Esophagus muscularis mucosa (tissue), 4 donors: ENCODE data around the gene ZNF598. TPM values are rescaled to one million over a fixed set of nuclear protein-coding genes. Genes with fewer than 3 reads are reported as not detected.

ENCODE experiments used
- DNase-seq: peaks from one replicate; pipeline ENCODE4 v3.0.0-alpha.2; 2017; ENCODE audit errors: extremely low spot score
- H3K27ac ChIP-seq, 4 donors: fragments of 200-600 bp; sonication (generic); replicated peaks in 1 of 4; 1 replicate in 3 of 4; 2 replicates in 1 of 4; pipeline ENCODE4 v1.5.1; 2016 to 2019; ENCODE audit warnings: mild to moderate bottlenecking in 1 of 4
- H3K27me3 ChIP-seq, 4 donors: fragments of 200-600 bp; sonication (generic); one replicate each; pipeline versions ENCODE4 v1.5.1 to v1.6.0; 2016 to 2019
- H3K36me3 ChIP-seq, 4 donors: fragments of 200-600 bp; sonication (generic); one replicate each; pipeline ENCODE4 v1.5.1; 2016 to 2019
- H3K4me1 ChIP-seq, 4 donors: fragments of 200-600 bp; sonication (generic); one replicate each; pipeline ENCODE4 v1.5.1; 2016 to 2019
- H3K4me3 ChIP-seq, 4 donors: fragments of 200-600 bp; sonication (generic); 1 replicate in 2 of 4; 2 replicates in 2 of 4; pipeline ENCODE4 v1.5.1; 2016 to 2019; ENCODE audit warnings: mild to moderate bottlenecking in 4 of 4, moderate library complexity in 1 of 4
- H3K9me3 ChIP-seq, 4 donors: fragments of 200-600 bp; sonication (generic); 1 replicate in 3 of 4; 2 replicates in 1 of 4; pipeline ENCODE4 v1.5.1; 2016 to 2019
- EP300 ChIP-seq: sonication (generic); formaldehyde crosslinking; IDR thresholded peaks from one replicate; pipeline ENCODE4 v1.6.1; 2017; ENCODE audit warnings: antibody characterized with exemption
- POLR2A ChIP-seq: fragments of 450-650 bp; IDR thresholded peaks from one replicate; pipeline ENCODE4 v1.6.1; 2017; ENCODE audit warnings: antibody characterized with exemption, moderate library complexity, mild to moderate bottlenecking, low read depth
- POLR2AphosphoS5 ChIP-seq, 2 donors: sonication (generic); formaldehyde crosslinking; IDR thresholded peaks; one replicate each; pipeline ENCODE4 v1.6.1; 2017; ENCODE audit warnings: antibody characterized with exemption in 2 of 2
- WGBS: methylation state at CpG from one replicate; pipeline ENCODE4 v1.1.5; 2018; 5-methylcytosine and 5-hydroxymethylcytosine counted together
- intact Hi-C: fragments of 100-400 bp; cut with DNase I; formaldehyde crosslinking; loops from one replicate; pipeline ENCODE4 v1.15.1; 2023
- total RNA-seq, 4 donors: library from RNA; depleted of rRNA; stranded (reverse); fragments of >200 nt; gene quantifications; one replicate each; pipeline versions ENCODE4 v1.1.0 to v1.2.1, GENCODE V29; 2016
- TF ChIP-seq, protein P1 (sequence below), 3 experiments: fragments of 200-600 bp in 2 of 3; fragments of 450-650 bp in 1 of 3; sonication (generic) in 2 of 3; IDR thresholded peaks; one replicate each; pipeline ENCODE4 v1.5.1; 2017 to 2019; ENCODE audit warnings: antibody characterized with exemption in 3 of 3, mild to moderate bottlenecking in 2 of 3, moderate library complexity in 1 of 3

The ZNF598 gene
- total RNA-seq, 4 donors from 2014 or later = 23.3 to 46.5 (median 34.9) TPM

DNA sequence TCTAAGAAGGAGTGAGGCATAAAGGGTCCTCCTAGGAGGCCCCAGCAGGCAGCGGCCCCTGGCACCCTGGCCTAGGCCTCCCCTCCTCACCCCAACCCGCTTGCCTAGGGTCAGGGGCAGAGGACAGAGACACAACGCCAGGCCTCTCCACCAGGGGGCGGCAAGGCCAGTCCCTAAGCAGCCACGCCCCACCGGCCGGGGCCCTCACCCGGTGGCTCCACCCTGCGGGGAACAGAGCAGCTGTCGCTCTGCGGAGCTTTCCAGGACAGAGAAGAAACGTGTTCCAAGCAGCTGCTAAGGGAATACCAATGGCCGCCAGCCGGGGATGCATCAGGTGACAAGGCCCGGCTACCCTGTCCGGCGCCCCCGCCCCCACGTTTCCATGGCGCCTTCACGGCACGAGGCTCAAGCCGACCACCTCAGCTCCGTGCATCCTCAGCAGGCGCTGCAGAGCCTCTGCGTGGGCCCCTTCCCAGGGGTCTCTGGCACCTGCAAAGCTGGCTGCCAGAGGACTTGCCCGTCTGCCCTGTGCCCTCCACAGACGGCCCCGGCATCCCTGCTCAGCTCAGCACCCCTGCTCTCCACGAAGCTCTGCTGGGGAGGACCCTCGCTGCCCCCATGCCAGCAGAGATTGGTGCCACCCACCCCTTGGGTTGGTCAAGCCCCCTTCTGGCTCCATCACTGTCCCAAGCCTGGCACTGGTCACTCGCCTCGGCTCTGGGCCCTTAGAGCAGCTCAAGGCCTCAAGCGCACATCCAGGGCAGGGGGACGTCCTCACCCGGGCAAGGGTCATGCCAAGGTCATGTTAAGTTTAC is 5.6 kb downstream of the ZNF598 start:
- intact Hi-C loops = no loop called here
- DNase-seq = peak; percentile 94
- peaks cover 44 to 53% (median 51%) of the 10 kb centered on the region in 4 donors for H3K36me3 ChIP-seq
- peak overlapping the region in 3 of 4 donors; percentile 5 to 23 (median 21) for H3K4me3 ChIP-seq
- peaks cover 54 to 59% (median 58%) of the 10 kb centered on the region in 4 donors for H3K4me1 ChIP-seq
- TF ChIP-seq EP300 (no peak), POLR2AphosphoS5 (IDR thresholded peaks at IDR 0.05) (peak in 1 of 2 donors; percentile 70), POLR2A (no peak)
- TF ChIP-seq, protein P1, sequence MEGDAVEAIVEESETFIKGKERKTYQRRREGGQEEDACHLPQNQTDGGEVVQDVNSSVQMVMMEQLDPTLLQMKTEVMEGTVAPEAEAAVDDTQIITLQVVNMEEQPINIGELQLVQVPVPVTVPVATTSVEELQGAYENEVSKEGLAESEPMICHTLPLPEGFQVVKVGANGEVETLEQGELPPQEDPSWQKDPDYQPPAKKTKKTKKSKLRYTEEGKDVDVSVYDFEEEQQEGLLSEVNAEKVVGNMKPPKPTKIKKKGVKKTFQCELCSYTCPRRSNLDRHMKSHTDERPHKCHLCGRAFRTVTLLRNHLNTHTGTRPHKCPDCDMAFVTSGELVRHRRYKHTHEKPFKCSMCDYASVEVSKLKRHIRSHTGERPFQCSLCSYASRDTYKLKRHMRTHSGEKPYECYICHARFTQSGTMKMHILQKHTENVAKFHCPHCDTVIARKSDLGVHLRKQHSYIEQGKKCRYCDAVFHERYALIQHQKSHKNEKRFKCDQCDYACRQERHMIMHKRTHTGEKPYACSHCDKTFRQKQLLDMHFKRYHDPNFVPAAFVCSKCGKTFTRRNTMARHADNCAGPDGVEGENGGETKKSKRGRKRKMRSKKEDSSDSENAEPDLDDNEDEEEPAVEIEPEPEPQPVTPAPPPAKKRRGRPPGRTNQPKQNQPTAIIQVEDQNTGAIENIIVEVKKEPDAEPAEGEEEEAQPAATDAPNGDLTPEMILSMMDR (IDR thresholded peaks at IDR 0.05) = peak; percentile 78 to 93 (median 85)
- H3K27ac ChIP-seq = no peak overlapping the region
- no peaks in the 10 kb centered on the region for H3K9me3 ChIP-seq
- H3K27me3 ChIP-seq = no peaks in the 10 kb centered on the region
- 41% methylated on average over 14 of the region's 36 CpGs for WGBS

DNA sequence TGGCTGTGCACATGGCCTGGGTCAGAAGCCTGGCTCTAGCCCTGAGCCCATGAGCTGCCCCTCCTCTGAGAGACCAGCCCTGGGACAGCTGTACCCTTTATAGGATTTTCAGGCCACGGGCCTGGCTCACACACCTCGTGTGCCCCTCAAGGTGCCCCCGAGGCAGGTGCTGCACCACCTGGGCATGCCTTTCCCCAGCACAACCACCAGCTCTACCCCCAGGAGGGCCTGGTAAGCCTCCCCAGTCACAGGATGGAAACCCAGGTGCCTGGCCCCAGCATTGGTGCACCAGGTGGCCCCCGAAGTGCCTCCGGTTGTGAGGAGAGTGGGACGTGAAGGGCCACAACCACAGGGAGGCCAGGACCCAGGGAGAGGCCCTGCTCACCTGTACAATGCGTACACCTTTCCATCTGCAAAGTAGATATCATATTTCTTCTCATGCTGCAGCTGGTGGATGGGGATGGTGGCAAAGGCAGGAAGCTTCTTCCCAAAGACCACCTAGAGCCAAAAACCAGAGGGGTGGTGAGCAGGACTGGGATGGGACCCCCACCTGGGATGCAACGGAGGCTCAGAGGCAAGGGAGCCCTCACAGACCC is 6.3 kb downstream of the ZNF598 start:
- Histone ChIP-seq H3K9me3 (no peaks in the 10 kb centered on the region), H3K4me1 (peaks cover 48 to 53% (median 51%) of the 10 kb centered on the region in 4 donors), H3K4me3 (no peak overlapping the region), H3K36me3 (peaks cover 51 to 60% (median 58%) of the 10 kb centered on the region in 4 donors), H3K27ac (no peak overlapping the region), H3K27me3 (no peaks in the 10 kb centered on the region)
- no peak for TF ChIP-seq EP300
- TF ChIP-seq POLR2A = no peak
- TF ChIP-seq, protein P1 (IDR thresholded peaks at IDR 0.05) = no peak
- TF ChIP-seq POLR2AphosphoS5 (IDR thresholded peaks at IDR 0.05) = no peak
- WGBS = 50% methylated on average over 1 of the region's 8 CpGs
- no peak for DNase-seq
- intact Hi-C loops = no loop called here

DNA sequence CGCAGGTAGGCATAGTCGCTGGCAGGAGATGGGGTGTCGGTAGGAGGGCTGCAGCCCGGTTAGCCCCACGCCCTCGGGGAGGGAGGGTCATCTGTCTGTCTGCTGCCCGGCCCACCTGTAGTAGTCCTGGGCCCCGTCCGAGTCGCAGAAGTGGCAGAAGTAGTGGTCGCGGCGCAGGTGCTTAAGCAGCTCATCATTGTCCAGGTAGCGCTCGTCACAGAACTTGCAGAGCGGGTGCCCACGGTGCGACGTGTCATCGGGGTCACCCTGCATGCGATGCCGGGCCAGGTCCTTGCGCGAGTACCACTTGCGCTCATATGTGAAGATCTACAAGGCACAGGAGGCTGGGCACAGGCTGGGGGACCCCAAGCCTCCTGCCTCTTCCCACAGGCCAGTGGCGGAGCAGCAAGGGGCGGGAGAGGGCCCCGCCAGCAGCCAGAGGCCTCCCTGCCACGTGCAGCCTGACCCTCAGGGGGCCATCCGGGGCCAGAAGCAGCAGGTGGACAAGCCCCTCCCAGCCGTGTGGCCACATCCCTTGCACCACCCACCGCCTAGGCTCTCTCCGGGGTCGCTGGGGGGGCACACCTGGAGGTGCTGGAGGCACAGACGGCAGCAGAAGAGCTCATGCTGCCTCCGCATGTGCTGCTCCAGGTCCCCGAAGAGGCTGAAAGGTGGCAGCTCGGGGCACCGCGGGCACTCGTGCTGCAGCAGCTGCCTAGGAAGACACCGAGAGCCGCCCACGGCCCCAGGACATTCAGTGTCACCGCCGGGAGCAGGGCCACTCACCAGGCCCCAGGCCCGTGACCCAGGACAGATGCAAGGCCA is 7.0 kb downstream of the ZNF598 start:
- peaks cover 40 to 51% (median 48%) of the 10 kb centered on the region in 4 donors for H3K4me1 ChIP-seq
- no peaks in the 10 kb centered on the region for H3K27me3 ChIP-seq
- intact Hi-C loops = no loop called here
- H3K9me3 ChIP-seq = no peaks in the 10 kb centered on the region
- H3K4me3 ChIP-seq = no peak overlapping the region
- H3K36me3 ChIP-seq = peaks cover 58 to 66% (median 63%) of the 10 kb centered on the region in 4 donors
- 92% methylated on average over 10 of the region's 47 CpGs for WGBS
- TF ChIP-seq POLR2AphosphoS5 (IDR thresholded peaks at IDR 0.05) (no peak), POLR2A (no peak), EP300 (no peak)
- TF ChIP-seq, protein P1 (IDR thresholded peaks at IDR 0.05) = no peak
- DNase-seq = no peak
- no peak overlapping the region for H3K27ac ChIP-seq

DNA sequence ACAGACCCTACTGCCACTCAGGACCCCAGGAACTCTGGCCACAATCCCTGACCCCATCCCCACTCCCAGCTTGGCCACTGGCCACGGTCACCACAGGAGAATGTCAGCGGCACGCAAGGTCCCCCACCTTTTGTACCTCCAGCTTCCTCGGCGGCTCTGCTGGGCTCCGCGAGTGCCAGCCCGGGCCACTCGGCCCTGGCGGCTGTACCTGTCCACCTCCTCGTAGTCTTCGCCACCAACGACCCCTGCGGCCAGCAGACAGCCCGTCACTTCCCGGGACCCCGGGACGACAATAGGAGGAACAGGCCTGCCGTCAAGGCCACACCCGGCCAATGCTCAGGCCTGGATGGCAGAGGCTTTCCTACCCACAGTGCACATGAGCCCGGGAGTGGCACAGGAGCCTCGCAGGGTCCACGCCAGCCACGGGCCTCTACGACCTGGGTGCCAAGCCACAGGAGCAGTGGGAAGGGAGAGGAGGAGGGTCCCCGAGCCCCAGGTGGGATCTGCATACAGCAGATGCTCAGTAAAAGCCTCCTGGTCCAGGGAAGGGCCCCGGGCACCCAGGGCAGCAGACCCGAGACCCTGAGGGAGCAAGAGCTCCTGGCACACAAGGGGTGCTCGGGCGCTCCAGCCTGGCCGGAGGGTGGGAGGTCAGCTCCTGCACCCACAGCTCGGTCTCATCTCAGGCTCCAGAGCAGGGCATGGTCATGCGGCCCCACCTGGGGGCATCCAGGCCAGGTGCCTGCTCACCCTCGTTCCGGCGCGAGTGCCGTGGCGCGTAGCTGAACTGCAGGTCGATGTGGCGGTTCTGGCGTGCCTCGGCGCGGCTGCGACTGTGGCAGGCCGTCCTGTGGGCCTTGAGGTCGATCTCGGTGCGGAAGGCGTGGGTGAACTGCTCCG is 7.9 kb downstream of the ZNF598 start:
- no peak for DNase-seq
- WGBS = 94% methylated on average over 37 of the region's 53 CpGs
- Histone ChIP-seq H3K4me1 (peaks cover 32 to 50% (median 39%) of the 10 kb centered on the region in 4 donors), H3K4me3 (no peak overlapping the region), H3K27me3 (no peaks in the 10 kb centered on the region), H3K27ac (no peak overlapping the region), H3K9me3 (no peaks in the 10 kb centered on the region), H3K36me3 (peaks cover 58 to 74% (median 71%) of the 10 kb centered on the region in 4 donors)
- TF ChIP-seq EP300 (no peak), POLR2A (no peak), POLR2AphosphoS5 (IDR thresholded peaks at IDR 0.05) (no peak)
- TF ChIP-seq, protein P1 (IDR thresholded peaks at IDR 0.05) = no peak
- intact Hi-C loops = no loop called here
